T47D (cell line): Measurements from ENCODE around the gene RAPGEF3.
A peak's percentile ranks its signal among the peaks of the same experiment; 100 is the strongest.

Experiments used
- DNase-seq, 2 experiments: peaks; one replicate each; pipeline versions ENCODE4 v3.0.0 to v3.0.0-alpha.2; 2011 to 2012; ENCODE audit warnings: low read depth in 1 of 2, low spot score in 1 of 2
- JUND ChIP-seq: IDR thresholded peaks from 2 replicates; pipeline ENCODE4 v1.6.1; 2012; ENCODE audit warnings: low read depth
- in situ Hi-C: cut with HindIII; loops from 2 replicates; pipeline ENCODE4 v1.10.0; 2016; ENCODE audit warnings: low sequenced_read_pairs, low pct_unique_long_range_greater_than_20kb

RAPGEF3 gene

GRCh38 chr12:47725091-47725772 is 33.4 kb downstream of the RAPGEF3 start, which contains the start of gene ENDOU:
Gene ENDOU (minus strand): TSS chr12:47725490. CDS start chr12:47725413, 77 bp downstream.
- in situ Hi-C loops: no loop called here
- TF ChIP-seq JUND: no peak
- DNase-seq: no peak

GRCh38 chr12:47722941-47723631 is 35.6 kb downstream of the RAPGEF3 start:
- in situ Hi-C loops: no loop called here
- no peak for DNase-seq
- no peak for TF ChIP-seq JUND

- peak in 1 of 2 experiments; percentile 72 for DNase-seq
- no peak for TF ChIP-seq JUND
- in situ Hi-C loops: no loop called here
These were observed 36.4 kb downstream of the RAPGEF3 start for GRCh38 chr12:47722136-47722834.

GRCh38 chr12:47721431-47721973 is 37.2 kb downstream of the RAPGEF3 start:
- DNase-seq: no peak
- TF ChIP-seq JUND: no peak
- in situ Hi-C loops: no loop called here

- DNase-seq: no peak
- in situ Hi-C loops: no loop called here
- TF ChIP-seq JUND: no peak
These were observed 40.1 kb downstream of the RAPGEF3 start for GRCh38 chr12:47718531-47718930.

- peak; percentile 73 to 84 for DNase-seq
- TF ChIP-seq JUND: no peak
- in situ Hi-C loops: no loop called here
These were observed 41.1 kb downstream of the RAPGEF3 start for GRCh38 chr12:47717443-47718193.

GRCh38 chr12:47717046-47717442 is 41.6 kb downstream of the RAPGEF3 start:
- TF ChIP-seq JUND: no peak
- in situ Hi-C loops: no loop called here
- no peak for DNase-seq

GRCh38 chr12:47715877-47716548 is 42.7 kb downstream of the RAPGEF3 start:
- no peak for DNase-seq
- no peak for TF ChIP-seq JUND
- in situ Hi-C loops: no loop called here

GRCh38 chr12:47715393-47715876 is 43.2 kb downstream of the RAPGEF3 start:
- in situ Hi-C loops: no loop called here
- DNase-seq: peak; percentile 64 to 93
- no peak for TF ChIP-seq JUND

GRCh38 chr12:47714826-47715386 is 43.8 kb downstream of the RAPGEF3 start:
- TF ChIP-seq JUND: no peak
- no peak for DNase-seq
- in situ Hi-C loops: no loop called here

GRCh38 chr12:47712171-47712570 is 46.5 kb downstream of the RAPGEF3 start:
- DNase-seq: no peak
- in situ Hi-C loops: no loop called here
- no peak for TF ChIP-seq JUND
